T-helper 17 cell (primary cell): ENCODE data around the gene CYYR1. TPM values are rescaled to one million over a fixed set of nuclear protein-coding genes. Genes with fewer than 3 reads are reported as not detected.

Source experiments
- ATAC-seq: fragments of 150-1000 bp; cut with Tn5 transposase; 2 replicates; pipeline ENCODE4 v1.10.0; 2021; ENCODE audit warnings: mild to moderate bottlenecking, moderate library complexity
- DNase-seq, 3 donors: peaks; one replicate each; pipeline versions ENCODE4 v3.0.0 to v3.0.0-alpha.2; 2020 to 2021
- H3K9me3 ChIP-seq: one replicate; pipeline ENCODE4 v1.7.0; 2013; ENCODE audit warnings: low read length, mild to moderate bottlenecking; ENCODE audit not compliant: control insufficient read depth, poor library complexity, severe bottlenecking
- H3K27ac Mint-ChIP-seq: one replicate; pipeline ENCODE4 v1.8.0; 2022; ENCODE audit warnings: mild to moderate bottlenecking, moderate library complexity, mixed read lengths
- H3K27me3 Mint-ChIP-seq: one replicate; pipeline ENCODE4 v1.8.0; 2022; ENCODE audit warnings: mixed read lengths
- H3K36me3 Mint-ChIP-seq: one replicate; pipeline ENCODE4 v1.8.0; 2022; ENCODE audit warnings: low read depth, mixed read lengths
- H3K4me1 Mint-ChIP-seq: one replicate; pipeline ENCODE4 v1.8.0; 2022; ENCODE audit warnings: mild to moderate bottlenecking, mixed read lengths
- H3K4me3 Mint-ChIP-seq: one replicate; pipeline ENCODE4 v1.8.0; 2022; ENCODE audit warnings: mild to moderate bottlenecking, moderate library complexity, mixed read lengths
- total RNA-seq, 4 donors: library from RNA in 2 of 4; stranded (reverse) in 2 of 4; gene quantifications; one replicate each; pipeline ENCODE4 v1.2.3 and lab custom pipeline; 2022 to 2026

CYYR1 gene
- total RNA-seq, 2 donors from 2014 or later = not detected

GRCh38 chr21:26540651-26541050 lies 32.4 kb downstream of the CYYR1 start:
- H3K9me3 ChIP-seq = no peaks in the 10 kb centered on the region
- Mint-ChIP-seq H3K4me3 (no peak overlapping the region), H3K27ac (no peak overlapping the region), H3K36me3 (no peaks in the 10 kb centered on the region), H3K4me1 (no peaks in the 10 kb centered on the region), H3K27me3 (peaks cover 4% of the 10 kb centered on the region)
- DNase-seq = no peak
- no peak for ATAC-seq

GRCh38 chr21:26539566-26539965 lies 33.5 kb downstream of the CYYR1 start:
- DNase-seq (no peak), ATAC-seq (no peak)
- H3K36me3 Mint-ChIP-seq = no peaks in the 10 kb centered on the region
- no peak overlapping the region for H3K27ac Mint-ChIP-seq
- no peaks in the 10 kb centered on the region for H3K4me1 Mint-ChIP-seq
- peaks cover 4% of the 10 kb centered on the region for H3K27me3 Mint-ChIP-seq
- H3K9me3 ChIP-seq = no peaks in the 10 kb centered on the region
- H3K4me3 Mint-ChIP-seq = no peak overlapping the region

- Mint-ChIP-seq H3K4me3 (no peak overlapping the region), H3K27ac (no peak overlapping the region), H3K4me1 (no peaks in the 10 kb centered on the region), H3K27me3 (no peaks in the 10 kb centered on the region), H3K36me3 (no peaks in the 10 kb centered on the region)
- DNase-seq = no peak
- no peak for ATAC-seq
- no peaks in the 10 kb centered on the region for H3K9me3 ChIP-seq
Measured at GRCh38 chr21:26534517-26534916, 38.6 kb downstream of the CYYR1 start.

- DNase-seq = no peak
- H3K27ac Mint-ChIP-seq = no peak overlapping the region
Measured at GRCh38 chr21:26532208-26532607, 40.9 kb downstream of the CYYR1 start.

GRCh38 chr21:26529526-26529925 lies 43.6 kb downstream of the CYYR1 start:
- no peaks in the 10 kb centered on the region for H3K9me3 ChIP-seq
- no peak overlapping the region for H3K27ac Mint-ChIP-seq
- no peak overlapping the region for H3K4me3 Mint-ChIP-seq
- no peak for ATAC-seq
- H3K4me1 Mint-ChIP-seq = no peaks in the 10 kb centered on the region
- DNase-seq = no peak
- H3K36me3 Mint-ChIP-seq = no peaks in the 10 kb centered on the region
- H3K27me3 Mint-ChIP-seq = no peaks in the 10 kb centered on the region

More at GRCh38 chr21:26532208-26532607, 40.9 kb downstream of the CYYR1 start:
- no peak overlapping the region for H3K4me3 Mint-ChIP-seq
- no peaks in the 10 kb centered on the region for H3K4me1 Mint-ChIP-seq
- H3K36me3 Mint-ChIP-seq = no peaks in the 10 kb centered on the region
- H3K9me3 ChIP-seq = no peaks in the 10 kb centered on the region
- no peak for ATAC-seq
- H3K27me3 Mint-ChIP-seq = no peaks in the 10 kb centered on the region

- Mint-ChIP-seq H3K4me1 (no peaks in the 10 kb centered on the region), H3K4me3 (no peak overlapping the region), H3K27ac (no peak overlapping the region), H3K36me3 (no peaks in the 10 kb centered on the region), H3K27me3 (no peaks in the 10 kb centered on the region)
- no peak for DNase-seq
- ATAC-seq = no peak
- no peaks in the 10 kb centered on the region for H3K9me3 ChIP-seq
Measured at GRCh38 chr21:26528882-26529281, 44.2 kb downstream of the CYYR1 start.

- Mint-ChIP-seq H3K4me1 (no peaks in the 10 kb centered on the region), H3K27ac (no peak overlapping the region), H3K36me3 (no peaks in the 10 kb centered on the region), H3K27me3 (no peaks in the 10 kb centered on the region), H3K4me3 (no peak overlapping the region)
- ATAC-seq = no peak
- H3K9me3 ChIP-seq = no peaks in the 10 kb centered on the region
- no peak for DNase-seq
Measured at GRCh38 chr21:26522704-26523103, 50.4 kb downstream of the CYYR1 start.

- no peaks in the 10 kb centered on the region for H3K9me3 ChIP-seq
- H3K4me3 Mint-ChIP-seq = no peak overlapping the region
- no peak for ATAC-seq
- H3K27ac Mint-ChIP-seq = no peak overlapping the region
- no peaks in the 10 kb centered on the region for H3K27me3 Mint-ChIP-seq
- H3K36me3 Mint-ChIP-seq = no peaks in the 10 kb centered on the region
- H3K4me1 Mint-ChIP-seq = no peaks in the 10 kb centered on the region
- DNase-seq = no peak
Measured at GRCh38 chr21:26519142-26519541, 53.9 kb downstream of the CYYR1 start.

GRCh38 chr21:26515257-26515656 lies 57.8 kb downstream of the CYYR1 start:
- H3K27me3 Mint-ChIP-seq = no peaks in the 10 kb centered on the region
- no peaks in the 10 kb centered on the region for H3K4me1 Mint-ChIP-seq
- no peak for ATAC-seq
- H3K36me3 Mint-ChIP-seq = no peaks in the 10 kb centered on the region
- no peaks in the 10 kb centered on the region for H3K9me3 ChIP-seq
- DNase-seq = no peak
- no peak overlapping the region for H3K27ac Mint-ChIP-seq
- no peak overlapping the region for H3K4me3 Mint-ChIP-seq

- DNase-seq = no peak
- Mint-ChIP-seq H3K27me3 (no peaks in the 10 kb centered on the region), H3K27ac (no peak overlapping the region), H3K4me1 (no peaks in the 10 kb centered on the region), H3K4me3 (no peak overlapping the region), H3K36me3 (no peaks in the 10 kb centered on the region)
- no peak for ATAC-seq
- no peaks in the 10 kb centered on the region for H3K9me3 ChIP-seq
Measured at GRCh38 chr21:26513212-26513611, 59.9 kb downstream of the CYYR1 start.

GRCh38 chr21:26512664-26513063 lies 60.4 kb downstream of the CYYR1 start:
- Mint-ChIP-seq H3K4me1 (no peaks in the 10 kb centered on the region), H3K27me3 (no peaks in the 10 kb centered on the region), H3K36me3 (no peaks in the 10 kb centered on the region), H3K4me3 (no peak overlapping the region), H3K27ac (no peak overlapping the region)
- ATAC-seq (no peak), DNase-seq (no peak)
- no peaks in the 10 kb centered on the region for H3K9me3 ChIP-seq

GRCh38 chr21:26508903-26509302 lies 64.2 kb downstream of the CYYR1 start:
- no peak overlapping the region for H3K27ac Mint-ChIP-seq
- H3K9me3 ChIP-seq = no peaks in the 10 kb centered on the region
- no peaks in the 10 kb centered on the region for H3K27me3 Mint-ChIP-seq

GRCh38 chr21:26506956-26507355 lies 66.1 kb downstream of the CYYR1 start:
- Mint-ChIP-seq H3K4me3 (no peak overlapping the region), H3K36me3 (no peaks in the 10 kb centered on the region), H3K27ac (no peak overlapping the region), H3K4me1 (no peaks in the 10 kb centered on the region), H3K27me3 (no peaks in the 10 kb centered on the region)
- no peaks in the 10 kb centered on the region for H3K9me3 ChIP-seq
- no peak for ATAC-seq
- DNase-seq = no peak

More at GRCh38 chr21:26508903-26509302, 64.2 kb downstream of the CYYR1 start:
- Mint-ChIP-seq H3K4me1 (no peaks in the 10 kb centered on the region), H3K4me3 (no peak overlapping the region), H3K36me3 (no peaks in the 10 kb centered on the region)
- ATAC-seq (no peak), DNase-seq (no peak)

- no peaks in the 10 kb centered on the region for H3K9me3 ChIP-seq
- no peak for ATAC-seq
- H3K27ac Mint-ChIP-seq = no peak overlapping the region
- H3K27me3 Mint-ChIP-seq = no peaks in the 10 kb centered on the region
- no peak overlapping the region for H3K4me3 Mint-ChIP-seq
- no peak for DNase-seq
- H3K36me3 Mint-ChIP-seq = no peaks in the 10 kb centered on the region
- no peaks in the 10 kb centered on the region for H3K4me1 Mint-ChIP-seq
Measured at GRCh38 chr21:26505211-26505610, 67.9 kb downstream of the CYYR1 start.

GRCh38 chr21:26503414-26503813 lies 69.7 kb downstream of the CYYR1 start:
- no peak for ATAC-seq
- Mint-ChIP-seq H3K36me3 (no peaks in the 10 kb centered on the region), H3K27ac (no peak overlapping the region)

More at GRCh38 chr21:26503414-26503813, 69.7 kb downstream of the CYYR1 start:
- Mint-ChIP-seq H3K4me3 (no peak overlapping the region), H3K27me3 (no peaks in the 10 kb centered on the region), H3K4me1 (no peaks in the 10 kb centered on the region)
- no peak for DNase-seq
- no peaks in the 10 kb centered on the region for H3K9me3 ChIP-seq
